ENCODE results near the gene TDRD9.

TDRD9 gene

DNA sequence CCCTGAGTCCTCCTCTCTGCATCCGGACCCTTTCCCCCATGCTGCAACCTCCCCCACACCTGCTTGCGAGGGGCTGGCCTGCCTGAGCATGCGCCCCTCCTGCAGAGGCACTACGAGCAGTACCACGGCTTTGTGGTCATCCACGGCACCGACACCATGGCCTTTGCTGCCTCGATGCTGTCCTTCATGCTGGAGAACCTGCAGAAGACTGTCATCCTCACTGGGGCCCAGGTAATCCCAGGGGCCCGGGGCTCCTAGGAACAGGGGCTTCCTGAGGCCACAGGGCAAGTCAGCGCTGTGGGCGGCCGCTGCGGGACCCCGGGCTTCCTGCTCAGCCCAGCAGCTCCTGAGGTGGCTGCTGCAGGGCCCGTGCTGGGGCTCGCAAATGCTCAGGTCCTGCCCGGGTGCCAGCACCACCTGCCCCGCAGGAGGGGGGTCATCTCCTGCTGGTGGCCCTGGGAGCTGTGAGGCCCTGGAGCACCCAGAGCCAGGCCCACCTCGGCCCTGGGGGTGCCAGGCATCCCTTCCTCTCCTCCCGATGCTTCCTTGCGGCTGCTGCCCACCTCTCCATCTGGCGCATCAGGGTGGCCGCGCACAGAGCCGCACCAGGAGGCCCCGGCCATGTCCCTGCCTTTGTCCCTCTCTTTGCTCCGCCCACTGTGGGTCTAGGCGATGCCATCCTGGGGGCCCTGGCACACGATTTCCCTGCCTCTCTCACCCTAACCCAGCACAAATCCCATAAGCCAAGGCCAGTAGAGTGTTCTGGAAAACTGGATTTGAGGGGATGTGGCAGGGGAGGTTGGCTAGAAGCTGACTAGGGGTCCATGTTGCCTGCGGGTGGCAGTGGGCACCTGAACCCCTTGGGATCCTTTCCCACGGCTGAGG lies 167.4 kb downstream of the TDRD9 start:
- DNase-seq, result no peak

DNA sequence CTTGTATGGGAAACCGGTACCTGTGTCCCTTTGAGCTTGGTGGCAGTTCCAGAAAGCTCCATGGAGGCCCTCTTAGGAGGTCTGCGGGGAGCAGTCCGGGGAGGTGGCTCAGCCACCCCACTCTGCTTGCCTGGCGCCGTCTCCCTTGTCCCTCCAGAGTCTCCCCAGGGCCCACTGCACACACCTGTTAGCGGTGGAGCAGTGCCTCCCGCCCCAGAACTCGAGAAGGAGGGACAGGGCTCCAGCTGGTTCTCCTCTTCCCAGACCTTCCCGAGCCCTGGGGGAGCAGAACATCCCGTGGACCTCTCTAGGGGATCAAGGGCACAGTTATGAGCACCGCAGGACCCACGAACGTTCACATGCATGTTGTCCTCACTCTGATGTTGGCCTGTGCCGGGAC lies 168.1 kb downstream of the TDRD9 start:
- no peak for DNase-seq

DNA sequence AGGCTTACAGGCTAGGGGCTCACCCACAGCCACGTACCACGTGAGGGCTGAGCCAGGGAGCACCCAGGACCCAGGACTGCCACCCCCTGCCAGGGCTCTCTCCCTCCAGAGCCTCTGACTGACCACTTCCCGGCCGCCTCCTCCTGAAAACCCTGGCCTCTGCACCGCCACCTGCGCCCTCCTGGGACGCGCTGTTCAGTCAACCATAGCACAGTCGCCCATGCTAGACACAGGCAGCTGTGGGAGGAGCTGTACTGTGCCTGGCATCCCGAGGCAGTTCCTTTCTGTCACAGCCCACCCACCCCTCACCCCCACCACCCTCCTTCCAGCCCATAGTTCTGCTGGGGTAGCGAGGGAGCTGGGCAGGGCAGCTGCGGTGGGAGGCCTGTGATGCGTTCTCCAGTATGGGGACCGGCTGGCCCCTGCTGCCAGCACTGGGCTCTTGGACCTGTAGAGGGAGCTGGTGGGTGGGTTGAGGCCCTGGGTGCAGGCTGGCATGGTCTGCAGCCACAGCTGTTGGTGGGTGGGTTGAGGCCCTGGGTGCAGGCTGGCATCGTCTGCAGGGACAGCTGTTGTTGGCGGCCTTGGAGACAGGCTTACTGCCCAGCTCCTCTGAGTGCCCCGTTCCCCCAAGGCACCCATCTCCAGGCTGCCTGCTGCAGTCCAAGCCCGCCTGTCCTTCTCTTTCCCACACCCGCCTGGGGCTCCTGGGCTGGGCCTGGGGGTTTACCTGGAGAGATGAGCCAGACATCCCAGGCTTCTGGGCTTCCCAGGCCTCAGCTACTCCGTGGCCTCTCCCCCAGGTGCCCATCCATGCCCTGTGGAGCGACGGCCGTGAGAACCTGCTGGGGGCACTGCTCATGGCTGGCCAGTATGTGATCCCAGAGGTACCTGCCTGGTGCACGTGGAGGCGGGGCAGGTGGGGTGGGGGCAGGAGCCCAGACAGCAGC lies 168.8 kb downstream of the TDRD9 start:
- DNase-seq, result no peak

DNA sequence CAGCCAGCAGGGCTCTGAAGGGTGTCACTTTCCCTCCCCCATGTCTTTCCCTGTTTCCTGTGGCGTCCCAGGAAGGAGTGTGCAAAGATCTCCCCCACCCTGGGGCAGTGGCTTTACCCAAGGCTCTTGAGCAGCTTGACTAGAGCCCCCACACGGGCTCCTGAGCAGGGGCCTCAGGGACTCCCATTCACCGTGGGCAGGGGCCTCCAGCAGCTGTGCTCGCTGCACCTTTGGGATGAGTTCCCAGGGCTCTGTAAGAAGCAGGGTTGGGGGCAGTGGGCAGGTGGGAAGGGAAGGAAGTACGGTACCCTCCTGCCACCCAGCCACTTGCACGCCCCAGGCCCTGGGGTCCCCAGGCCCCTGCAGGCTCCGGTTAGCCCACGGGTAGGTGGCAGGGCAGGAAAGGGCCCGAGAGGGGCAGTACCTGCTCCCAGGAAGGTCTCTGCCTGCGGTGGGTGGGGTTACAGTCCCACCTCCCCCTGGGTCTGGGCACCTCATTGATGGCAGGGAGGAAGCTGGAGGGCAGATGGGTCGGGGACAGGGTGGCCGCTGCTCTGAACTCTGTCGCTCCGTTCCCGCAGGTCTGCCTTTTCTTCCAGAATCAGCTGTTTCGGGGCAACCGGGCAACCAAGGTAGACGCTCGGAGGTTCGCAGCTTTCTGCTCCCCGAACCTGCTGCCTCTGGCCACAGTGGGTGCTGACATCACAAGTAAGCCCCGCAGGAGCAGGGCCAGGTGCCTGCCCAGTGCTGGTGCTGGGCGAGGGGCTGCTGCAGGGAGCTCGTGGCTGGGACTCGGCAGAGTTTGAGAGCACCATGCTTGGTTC lies 170.2 kb downstream of the TDRD9 start:
- DNase-seq, result no peak

DNA sequence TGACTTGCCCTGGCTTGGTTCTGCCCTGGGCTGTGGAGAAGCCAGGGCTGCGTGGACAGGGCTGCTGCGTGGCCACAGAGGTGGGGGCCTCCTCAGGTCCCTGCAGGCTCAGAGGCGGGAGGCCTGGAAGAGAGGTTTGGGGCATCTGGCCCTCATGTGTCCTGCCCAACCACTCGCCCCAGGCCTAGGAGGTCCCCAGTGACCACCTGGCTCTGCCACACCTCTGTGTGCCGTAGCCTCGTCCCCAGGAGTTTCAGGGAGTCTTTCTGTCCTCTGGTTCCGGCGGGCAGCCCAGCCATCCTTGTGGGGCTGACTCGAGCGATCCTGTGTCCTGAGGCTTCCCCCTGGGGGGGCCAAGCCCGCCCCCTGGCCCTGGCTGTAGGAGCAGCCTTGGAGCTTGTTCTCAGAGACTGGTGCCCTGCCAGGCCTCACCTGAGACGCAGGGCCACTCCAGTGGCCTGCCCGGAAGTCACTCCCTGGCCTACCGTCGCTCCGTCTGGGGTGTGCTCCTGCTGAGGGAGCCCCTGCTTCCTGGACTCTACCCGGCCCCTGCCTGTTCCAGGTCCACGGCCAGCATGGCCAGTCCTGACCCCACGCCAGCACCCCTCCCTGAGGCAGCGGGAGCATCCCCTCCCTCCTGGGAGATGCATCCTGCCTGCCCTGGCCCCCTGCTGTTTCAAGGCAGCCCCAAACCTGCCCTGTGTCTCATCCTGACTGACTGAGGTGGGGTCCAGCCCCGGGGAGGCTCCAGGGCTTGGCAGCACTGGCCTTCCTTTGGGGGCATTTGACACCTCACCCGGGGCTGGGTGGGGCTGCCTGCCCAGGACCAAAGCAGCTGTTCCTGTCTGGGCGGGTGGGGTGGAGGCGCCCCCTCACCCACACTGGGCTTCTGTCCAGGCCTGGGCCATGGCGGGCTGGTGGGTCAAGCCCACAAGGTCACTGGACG lies 171.1 kb downstream of the TDRD9 start:
- no peak for DNase-seq

DNA sequence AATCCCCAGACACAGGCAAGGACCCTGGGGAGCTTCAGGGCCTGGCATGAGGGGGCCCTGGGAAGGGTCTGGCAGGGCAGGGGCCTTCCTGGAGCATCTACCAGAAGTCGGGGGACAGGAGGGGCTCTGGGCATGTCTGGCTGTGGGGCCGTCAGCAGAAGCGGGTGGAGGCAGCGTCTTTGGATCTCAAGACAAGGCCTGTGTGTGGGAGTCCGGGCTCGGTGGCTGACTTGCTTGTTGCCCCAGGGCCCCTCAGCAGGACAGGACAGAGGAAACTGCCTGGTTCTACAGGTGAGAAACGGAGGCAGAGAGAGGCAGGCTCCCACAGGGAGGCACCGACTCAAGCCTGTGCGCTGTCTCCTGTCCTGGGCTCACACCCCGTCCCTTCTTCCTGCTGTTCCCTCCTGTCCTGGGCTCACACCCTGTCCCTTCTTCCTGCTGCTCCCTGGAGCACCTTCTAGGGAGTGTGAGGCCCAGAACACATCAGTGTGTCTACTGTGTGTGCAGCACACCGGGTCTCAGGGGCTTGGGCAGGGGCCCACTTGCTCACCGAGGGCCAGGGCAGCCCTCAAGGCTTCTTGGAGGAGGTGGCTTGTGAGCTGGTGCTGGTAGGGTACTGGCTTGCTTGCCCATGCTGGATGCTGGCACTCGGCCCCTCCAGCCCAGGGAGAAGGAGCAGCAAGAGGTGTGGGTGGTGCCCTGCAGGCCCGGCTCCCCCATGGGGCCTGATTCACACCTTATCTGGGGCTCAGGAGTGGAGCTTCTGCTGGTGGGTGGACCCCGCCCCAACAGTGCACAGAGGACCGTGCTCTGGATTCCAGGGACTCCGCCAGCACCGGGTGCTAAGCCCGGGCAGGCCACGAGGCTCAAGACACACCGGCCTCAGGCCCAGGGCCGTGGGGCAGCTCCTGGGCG lies 172.2 kb downstream of the TDRD9 start:
- no peak for DNase-seq

DNA sequence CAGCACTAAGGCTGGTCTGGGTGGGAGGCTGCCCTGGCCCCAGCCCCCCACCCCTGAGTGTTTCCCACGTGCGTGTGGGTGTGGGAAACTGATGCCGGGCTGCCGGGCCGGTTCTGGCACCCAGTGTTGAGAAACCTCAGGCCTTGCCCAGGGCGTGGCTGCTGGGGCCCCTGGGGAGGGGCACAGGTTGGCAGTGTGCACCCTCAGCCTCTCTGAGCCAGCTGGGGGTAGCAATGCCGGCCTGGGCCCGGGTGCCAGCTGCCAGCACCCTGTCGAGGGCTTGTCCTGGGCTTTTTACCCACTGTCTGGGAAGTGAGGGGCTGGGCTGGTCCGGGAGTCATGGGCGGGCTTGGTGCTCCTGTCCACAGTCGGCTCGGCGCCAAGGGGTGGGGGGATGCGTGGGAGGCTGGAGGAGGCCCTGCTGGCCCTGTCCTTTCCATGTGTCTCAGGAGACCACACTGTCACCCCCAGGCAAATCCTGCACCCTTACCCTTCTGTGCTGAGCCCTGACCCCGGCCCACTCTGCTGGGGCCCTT lies 172.9 kb downstream of the TDRD9 start:
- no peak for DNase-seq

DNA sequence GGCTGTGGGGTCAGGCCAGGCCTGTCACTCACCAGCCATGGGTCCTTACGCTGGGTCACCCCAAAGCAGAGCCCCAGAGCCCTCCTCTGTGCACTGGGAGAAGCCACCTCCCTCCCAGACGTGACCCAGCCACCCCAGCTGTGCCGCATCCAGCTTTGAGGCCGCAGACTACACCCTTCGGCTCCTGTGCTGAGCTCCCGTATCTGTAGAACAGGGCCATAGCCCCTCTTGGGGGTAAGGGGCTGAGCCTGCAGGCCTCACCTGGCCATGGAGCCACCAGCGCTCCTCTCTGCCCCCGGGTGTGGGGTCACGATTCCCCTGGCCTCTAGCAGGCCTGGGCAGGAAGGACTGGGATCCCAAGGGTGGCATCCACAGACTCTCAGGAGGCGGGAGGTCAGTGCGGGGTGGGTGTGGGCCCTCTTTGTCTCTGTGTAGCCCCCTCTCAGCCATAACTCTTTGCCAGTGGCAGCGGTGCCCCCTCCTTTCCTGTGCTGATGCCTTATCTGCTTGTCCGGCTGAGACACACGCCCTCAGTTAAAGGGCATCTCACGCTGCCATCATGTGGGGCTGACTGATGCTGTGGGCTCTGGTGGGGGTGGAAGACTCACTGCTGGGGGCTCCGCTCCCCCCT lies 173.5 kb downstream of the TDRD9 start:
- no peak for DNase-seq
